Measurements from ENCODE around the gene MAST1.
"Not testable (repeated sequence)": the region's sequence is repeated elsewhere in the genome, so short reads cannot be mapped to it uniquely, and the experiment has no call there.

MAST1 gene

GRCh38 chr19:12912571-12912970 lies 74.3 kb downstream of the MAST1 start:
- DNase-seq = no peak

- no peak for DNase-seq
These were observed 74.8 kb downstream of the MAST1 start for GRCh38 chr19:12913011-12913561.

DNA sequence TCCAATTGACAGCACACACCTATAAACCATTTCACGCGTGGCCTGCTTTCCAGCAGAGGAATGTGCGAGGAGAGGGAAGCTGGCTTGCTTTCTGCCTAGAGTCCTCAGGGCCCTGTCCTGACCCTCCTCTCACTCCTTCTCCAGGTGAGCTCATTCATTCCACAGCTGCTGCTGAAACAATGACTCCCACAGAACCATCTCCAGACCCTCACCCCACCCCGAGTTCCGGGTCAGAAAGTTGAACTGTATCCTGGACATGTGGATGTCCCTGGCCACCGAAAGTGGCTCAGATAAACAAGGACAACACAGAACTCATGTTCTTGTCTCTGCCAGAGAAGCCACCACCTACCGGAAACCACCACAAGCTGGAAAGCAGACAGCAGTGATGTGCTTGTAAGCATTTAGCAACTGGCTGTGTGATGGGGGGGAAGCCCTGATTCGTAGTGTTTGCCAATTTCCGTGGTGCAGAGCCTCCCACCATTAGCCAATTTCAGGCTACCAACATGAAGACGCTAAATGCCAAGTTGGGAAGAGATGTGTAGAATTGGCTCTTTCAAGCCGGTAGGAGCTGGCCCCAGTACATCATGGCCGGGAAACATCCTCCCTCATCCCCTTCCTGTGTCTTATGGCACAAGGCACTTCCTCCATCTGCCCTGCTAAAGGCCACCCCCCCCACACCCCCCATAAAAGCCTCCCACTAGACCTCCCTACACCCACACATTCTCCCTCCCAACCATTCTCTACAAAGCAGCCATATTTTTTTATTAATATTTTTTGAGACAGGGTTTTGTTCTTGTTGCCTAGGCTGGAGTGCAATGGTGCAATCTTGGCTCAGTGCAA lies 75.8 kb downstream of the MAST1 start:
- peak; percentile 37 for DNase-seq

GRCh38 chr19:12915860-12916259 lies 77.5 kb downstream of the MAST1 start:
- not testable (repeated sequence) for DNase-seq

DNA sequence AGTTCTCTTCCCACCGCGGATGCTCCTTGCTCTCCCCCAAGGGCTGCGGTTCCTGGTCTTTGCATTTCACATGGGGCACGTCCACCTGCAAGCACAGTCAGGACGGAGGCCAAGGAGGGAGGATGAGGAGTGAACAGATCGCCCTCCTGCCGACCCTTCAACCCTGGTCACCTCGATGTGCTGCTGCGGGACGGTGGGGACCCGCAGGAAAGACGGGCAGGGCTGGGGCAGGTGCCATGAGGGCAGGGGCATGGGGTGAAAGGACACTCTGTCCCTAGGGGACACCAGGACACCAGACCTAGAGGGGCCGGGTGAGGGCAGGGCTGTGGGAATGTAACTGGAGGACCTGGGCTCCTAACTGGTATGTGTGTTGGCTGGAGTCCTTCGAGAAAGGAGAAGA lies 79.9 kb downstream of the MAST1 start:
- no peak for DNase-seq

DNA sequence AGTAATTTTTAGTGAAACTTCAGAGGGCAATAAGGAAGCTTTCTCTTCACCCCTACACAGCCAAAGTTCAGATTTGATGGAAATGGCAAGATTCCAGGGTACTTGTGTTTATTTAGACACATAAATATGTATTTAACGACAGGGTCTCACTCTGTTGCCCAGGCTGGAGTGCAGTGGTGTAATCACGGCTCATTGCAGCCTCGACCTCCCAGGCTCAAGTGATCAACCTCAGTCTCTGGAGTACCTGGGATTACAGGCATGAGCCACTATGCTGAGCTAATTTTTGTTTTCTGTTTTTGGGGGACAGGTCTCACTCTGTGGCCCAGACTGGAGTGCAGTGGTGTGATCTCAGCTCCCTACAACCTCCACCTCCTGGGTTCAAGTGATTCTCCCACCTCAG lies 82.7 kb downstream of the MAST1 start:
- DNase-seq = no peak

- no peak for DNase-seq
These were observed 84.6 kb downstream of the MAST1 start for GRCh38 chr19:12922959-12923358.

All from activated naive CD4-positive, alpha-beta T cell treated with anti-CD3 and anti-CD28 coated beads, Interleukin-2, amount 50 U/mL, for 16 hours (primary cell).